GM19395 (cell line): ENCODE results near the gene TAS1R1.

Experiments
- ATAC-seq: cut with Tn5 transposase; IDR thresholded peaks from one replicate; pipeline ENCODE4 v1.9.1; 2021; ENCODE audit warnings: mild to moderate bottlenecking, moderate library complexity; ENCODE audit not compliant: unreplicated experiment

Gene TAS1R1

DNA sequence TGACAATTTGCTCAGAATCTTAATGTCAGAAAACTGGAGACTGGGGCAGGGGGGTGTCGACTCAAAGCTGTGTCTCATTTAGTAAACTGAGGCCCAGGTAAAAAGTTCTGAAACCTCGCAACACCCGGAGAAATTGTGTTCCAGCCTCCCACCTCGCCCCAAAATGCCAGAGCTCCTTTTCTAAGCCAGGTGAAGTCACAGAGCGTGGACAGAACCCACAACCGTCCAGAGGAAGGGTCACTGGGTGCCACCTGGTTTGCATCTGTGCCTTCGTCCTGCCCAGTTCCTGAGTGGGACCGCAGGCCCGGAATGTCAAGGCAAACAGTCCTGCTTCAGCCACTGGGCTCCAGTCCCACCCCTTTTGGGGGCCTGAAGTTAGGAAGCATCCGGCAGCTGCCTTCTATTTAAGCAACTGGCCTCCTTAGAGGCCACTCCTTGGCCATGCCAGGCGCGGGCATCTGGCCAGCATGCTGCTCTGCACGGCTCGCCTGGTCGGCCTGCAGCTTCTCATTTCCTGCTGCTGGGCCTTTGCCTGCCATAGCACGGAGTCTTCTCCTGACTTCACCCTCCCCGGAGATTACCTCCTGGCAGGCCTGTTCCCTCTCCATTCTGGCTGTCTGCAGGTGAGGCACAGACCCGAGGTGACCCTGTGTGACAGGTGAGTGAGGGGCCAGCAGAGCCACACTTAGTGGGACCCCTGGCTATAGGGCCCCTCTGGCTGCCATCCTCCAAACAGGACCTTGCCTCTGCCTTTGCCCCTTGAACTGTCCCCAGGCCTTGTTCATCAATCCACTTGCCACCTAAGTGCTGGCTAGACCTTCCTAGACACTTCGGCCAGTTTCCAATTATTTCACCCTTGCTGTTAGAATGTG is at the start of gene TAS1R1:
Gene TAS1R1, plus strand, starts transcription at position 401 of the 872 bp plus-strand sequence. Its CDS starts 67 bp downstream, at position 468.
- no peak for ATAC-seq

DNA sequence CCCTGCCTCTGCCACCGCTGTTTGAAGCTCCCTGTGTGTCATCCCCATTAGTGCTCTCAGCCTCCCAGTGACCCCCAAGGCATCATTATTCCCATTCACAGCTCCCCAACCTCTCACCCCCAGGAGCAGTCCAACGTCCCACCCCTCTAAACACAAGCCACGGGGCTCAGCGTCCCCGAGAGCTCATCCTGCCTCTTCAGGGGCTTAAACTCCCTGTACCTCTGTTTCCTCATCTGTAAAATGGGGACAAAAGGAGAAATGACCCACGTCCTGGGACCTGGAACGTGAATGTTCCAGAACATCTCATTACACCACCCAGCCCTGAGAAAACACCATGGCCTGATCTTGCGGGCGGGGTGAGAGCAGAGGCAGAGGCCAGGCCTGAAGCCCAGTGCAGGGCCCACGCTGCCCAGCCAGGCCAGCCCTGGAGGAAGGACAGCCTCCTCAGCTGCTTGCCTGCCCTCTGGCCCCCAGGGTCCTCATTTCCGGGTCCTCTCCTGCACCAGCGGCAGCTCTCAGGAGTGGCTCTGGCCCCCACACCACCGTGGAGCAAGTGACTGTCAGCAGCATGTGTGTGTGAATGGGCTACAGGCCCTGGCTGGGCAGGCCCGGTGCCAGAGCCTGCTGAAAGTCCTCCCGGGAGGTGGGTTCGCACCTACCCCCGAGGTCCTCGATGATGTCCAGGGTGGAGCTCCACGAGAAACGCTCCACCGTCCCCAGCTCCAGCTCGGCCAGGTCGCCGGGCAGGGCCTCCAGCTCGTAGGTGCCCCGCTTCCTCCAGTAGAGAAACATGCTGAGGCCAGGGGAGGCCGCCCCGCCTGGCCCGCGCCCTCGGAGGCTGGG is 49.5 kb upstream of the TAS1R1 start:
- no peak for ATAC-seq

DNA sequence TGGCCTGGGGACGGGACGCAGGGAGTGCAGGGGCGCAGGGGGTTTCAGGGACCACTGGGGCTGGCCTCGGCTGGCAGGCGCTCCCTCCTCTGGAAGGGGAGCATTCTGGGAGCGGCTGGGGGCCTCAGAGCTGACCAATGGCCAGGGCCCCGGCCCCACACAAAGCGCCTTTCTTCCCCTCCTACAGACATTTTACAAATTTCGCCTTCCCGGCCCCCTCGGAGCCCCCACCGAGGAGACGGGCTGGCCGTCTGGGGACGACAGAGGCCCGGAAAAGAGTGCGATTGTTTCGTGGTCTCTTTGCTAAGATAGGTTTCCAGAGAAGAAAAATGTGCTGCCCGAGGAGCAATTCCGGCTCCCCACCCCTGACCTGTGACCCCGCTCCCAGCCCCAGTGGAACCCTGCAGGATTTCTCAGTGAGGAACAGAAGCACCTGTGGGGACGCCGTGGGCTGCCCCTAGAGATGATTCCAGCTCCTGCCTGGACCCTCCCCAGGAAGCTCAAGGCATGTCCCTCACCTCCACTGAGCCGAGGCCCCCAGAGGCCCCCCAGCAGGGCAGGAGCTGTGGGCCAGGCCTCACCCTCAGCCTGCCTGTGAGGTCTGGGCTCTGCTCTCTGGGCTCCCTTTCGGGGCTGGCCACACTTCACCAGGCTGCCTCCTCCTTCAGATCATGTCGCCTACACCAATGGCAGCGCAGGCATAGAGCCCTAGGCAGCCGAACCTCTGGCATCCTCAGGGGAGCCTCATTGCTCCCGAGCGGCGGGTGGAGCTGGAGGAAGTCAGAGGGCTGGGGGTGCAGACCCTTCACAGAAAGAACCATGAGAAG is 48.7 kb upstream of the TAS1R1 start:
- ATAC-seq, result no peak

DNA sequence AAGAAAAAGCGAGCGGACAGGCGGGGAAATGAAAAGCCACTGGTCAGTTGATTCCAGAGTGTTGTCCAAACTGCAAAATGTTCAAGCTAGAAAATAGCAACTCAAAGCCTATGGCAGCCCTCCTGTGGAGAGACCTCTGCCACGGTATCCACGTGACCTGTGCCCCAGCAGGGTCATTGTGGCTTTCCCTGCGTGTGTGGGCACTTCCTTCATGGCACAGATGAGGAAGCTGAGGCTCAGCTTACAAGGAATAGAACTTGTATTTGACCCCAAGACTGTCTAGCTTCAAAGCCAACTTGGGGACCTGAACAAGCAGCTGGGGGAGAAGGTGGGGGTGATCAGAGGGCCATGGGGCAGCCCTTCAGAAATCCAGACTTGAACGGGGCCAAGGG is 48.1 kb upstream of the TAS1R1 start:
- no peak for ATAC-seq

DNA sequence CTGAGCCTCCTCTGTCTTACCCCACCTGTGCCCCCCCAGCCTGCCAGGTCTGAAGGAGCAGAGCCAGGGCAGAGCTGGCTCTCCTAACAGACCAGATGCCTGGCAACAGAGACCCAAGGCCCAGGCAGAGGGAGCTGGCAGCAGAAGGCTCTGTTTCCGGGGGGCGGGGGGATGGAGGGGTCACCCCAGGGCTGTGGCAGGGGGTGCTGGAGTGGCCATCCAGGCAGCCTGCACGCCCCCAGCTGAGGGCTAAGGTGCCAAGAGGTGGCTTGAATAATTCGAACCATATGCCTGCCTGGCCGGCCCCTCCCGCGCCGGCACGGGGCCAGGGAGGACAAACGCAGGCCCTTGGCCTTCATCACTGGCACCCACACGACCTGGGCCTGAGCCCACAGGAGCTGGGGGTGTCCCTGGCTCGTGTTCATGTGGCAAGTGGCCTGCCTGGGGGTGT is 47.6 kb upstream of the TAS1R1 start:
- no peak for ATAC-seq

DNA sequence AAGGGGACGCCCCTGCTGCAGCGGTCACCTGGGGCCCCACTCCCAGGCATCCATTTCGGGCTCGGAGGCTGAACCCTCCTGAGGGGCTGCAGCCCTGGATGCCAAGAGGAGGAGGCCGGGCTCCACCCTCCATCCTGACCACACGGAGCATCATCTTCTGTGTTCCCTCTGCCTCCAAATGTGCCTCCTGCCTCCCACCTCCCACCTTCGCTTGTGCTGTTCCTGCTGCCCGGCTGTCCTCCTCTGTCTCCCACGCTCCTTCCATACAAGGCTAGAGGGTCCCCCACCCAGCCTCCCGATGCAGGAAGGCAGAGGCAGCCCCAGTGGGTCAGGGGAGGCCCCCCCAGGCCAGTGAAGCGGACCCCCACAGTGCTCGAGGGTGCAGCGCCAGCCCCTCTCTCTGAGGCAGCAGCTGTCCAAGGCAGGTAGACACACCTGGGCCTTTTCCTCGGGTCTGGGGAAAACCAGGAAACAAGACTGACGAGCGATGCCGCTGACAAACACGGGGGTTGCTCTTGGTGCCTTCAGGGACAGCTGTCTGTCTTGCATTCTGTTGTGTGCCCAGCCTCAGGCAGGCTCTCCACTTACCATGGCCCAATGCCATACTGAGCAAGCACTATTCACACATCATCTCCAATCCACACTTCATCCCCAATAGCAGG is 46.8 kb upstream of the TAS1R1 start:
- no peak for ATAC-seq

DNA sequence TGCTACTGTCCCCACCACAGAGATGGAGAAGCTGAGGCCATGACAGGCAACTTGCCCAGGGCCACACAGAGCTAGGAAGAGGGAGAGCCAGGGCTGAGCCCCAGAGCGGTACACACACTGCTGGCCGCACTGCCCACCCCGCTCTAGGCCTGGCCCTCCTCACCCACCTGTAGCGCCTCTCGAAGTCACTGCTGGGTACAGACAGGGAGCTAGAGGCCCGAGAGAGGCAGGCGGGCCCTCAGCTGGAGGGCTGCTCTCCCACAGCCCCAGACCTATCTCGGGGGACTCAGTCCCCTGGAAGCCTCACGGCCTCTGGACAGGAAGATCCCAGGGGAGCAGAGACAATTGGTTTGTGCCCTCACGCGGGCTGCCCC is 46.3 kb upstream of the TAS1R1 start:
- no peak for ATAC-seq

DNA sequence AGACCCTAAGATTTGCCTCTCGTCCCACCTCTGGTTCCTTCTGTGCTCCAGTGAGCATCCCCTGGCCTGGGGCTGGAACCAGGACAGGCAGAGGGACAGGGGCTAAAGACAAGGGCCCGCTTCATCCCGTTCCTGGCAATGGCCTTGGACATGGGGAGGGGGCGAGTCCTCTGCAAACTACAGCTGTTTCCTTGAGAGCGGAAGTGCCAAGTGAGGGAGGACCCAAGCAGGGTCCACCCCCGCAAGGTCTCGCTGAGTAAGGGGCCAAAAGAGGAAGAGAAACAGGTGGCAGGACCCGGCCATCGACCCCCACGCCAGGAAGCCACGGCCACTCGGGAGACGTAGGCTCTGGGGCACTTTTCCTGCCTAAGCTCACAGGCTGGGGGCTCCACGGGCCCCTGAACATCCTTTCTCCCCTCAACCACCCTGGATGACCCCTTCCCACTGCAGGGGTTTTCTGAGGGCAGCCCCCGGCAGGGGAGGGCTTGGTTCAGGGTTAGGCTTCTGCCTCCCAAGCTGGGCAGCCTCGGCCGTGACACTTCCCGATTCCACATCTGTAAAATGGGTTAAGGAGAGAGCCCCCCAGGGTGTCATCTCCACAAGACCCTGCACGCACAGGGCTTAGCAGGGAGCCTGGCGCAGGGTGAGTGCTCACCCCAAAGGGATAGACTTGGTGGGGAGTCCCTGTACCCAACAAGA is 45.7 kb upstream of the TAS1R1 start:
- ATAC-seq, result no peak

DNA sequence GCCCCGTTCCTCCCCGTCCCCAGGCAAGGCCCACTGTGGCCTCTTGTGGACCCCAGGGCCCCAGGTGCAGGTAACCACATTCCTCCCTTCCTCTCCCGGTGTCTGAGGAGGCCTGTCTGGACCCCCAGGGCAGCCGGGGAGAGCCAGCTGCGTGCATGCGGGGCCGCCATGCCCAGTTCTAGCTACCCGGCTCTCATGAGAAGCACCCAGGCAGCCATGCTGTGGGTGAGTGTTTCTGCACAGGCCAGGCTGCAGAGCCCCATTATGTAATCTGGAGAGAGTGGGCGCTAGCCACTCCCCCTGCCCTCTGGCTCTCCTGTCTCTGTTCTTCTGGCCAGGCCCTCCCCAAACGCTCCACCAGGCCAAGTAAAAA is 45.2 kb upstream of the TAS1R1 start:
- no peak for ATAC-seq

DNA sequence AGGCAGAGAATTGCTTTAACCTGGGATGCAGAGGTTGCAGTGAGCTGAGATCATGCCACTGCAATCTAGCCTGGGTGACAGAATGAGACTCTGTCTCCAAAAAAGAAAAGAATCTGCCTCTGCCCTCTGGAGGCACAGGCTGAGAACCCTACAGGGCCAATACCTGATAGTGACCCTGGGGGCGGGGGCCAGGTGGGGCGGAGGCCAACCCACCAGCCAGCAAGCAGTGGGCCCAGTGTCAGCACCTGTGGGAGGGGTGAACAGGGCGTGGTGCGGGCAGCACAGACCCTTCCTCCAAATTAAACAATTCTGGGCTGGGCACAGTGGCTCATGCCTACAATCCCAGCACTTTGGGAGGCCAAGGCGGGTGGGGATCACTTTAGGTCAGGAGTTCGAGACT is 44.6 kb upstream of the TAS1R1 start:
- ATAC-seq, result no peak

DNA sequence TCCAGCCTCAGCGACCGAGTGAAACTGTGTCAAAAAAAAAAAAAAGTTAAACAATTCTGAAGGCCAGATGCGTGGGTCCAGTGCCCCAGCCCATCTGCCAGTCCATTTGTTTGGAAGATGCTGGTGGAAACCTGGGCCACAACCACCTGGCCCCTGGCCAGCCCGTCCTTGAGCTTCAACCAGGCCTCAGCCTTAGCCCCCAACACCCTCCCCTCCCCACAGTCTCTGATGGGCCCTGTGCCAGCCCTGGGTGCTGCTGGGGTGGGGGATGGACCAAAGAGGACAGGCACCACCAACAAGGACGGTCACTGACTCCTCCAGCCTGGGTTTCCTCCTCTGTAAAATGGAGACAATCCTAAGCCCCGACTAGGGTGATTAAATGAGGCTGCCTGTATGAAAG is 44.1 kb upstream of the TAS1R1 start:
- ATAC-seq, result no peak

DNA sequence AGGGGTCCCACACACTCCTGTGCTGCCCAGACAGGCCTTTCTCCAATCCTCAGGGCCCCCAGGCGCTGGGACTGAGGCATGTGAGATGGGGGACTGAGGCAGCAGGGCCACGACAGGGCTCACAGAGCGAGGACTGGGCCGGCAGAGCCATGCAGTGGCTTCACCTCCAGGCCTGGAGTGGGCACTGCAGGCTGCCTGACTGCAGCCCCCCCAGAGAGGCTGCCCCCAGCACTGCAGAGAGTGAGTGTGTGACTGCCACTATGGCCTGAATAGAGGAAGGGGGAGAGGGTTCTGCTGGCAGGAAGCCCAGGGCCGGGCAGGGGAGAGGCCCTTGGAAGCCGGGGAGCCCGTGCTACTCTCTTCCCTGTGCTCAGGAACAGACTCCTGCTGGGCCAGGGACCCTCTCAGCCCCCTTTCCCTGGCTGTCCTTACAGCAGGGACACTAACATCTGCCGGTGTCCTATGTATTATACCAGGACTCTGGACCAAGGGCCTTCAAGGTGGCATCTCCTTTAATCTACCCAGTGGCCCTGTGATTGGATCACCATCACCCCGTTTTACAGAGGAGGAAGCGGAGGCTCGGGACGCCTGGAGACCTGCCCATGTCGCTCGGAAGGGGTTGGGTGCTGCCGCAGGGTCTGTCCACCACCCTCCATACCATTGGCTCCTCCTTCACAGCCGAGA is 43.4 kb upstream of the TAS1R1 start:
- no peak for ATAC-seq

DNA sequence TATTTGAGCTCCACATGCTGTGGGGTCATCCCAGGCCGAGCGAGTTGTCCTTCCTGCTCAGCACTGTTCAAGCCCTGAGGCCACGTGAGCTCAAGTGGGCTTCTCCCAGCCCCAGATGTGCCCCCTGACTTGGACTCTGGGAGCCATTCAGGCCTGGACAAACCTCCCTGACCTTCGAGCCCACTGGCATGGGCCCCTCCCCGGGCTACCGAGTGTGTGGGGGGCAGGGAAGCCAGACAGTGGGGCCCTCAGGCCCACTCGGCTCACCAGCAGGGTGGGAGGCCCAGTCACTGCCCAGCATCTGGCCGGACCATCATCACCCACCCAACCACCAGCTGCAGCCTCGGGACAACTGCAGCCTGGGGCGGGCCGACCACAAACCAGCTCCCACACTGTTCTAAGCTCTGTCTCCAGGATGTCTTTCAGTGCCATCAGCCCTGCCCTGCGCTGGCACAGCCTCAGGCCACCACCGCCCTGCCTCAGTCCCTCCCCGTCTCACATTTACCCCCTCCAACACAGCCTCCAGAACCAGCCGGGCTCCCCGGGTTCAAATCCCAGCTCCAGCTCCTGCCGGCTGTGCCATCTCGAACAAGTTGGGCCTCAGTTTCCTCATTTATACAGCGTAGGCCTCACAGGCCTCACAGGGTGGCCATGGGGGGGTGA is 42.7 kb upstream of the TAS1R1 start:
- ATAC-seq, result no peak

DNA sequence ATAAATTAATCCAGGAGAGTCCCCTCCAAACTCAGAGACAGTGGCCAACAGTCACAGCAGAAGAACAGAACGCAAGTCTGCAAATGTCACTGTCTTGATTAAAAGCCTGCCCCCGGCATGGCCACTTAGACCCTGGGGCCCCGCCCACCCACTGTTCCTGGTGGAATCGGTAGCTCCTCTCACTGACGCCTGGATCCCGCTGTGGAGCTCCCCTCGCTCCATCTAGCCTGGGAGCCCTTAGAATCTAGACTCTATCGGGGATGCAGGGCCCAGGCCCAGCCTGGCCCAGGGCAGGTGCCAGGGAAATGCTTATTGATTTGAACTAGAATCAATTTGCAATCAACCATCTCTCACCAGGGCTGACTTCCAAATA is 42.2 kb upstream of the TAS1R1 start:
- ATAC-seq, result no peak

DNA sequence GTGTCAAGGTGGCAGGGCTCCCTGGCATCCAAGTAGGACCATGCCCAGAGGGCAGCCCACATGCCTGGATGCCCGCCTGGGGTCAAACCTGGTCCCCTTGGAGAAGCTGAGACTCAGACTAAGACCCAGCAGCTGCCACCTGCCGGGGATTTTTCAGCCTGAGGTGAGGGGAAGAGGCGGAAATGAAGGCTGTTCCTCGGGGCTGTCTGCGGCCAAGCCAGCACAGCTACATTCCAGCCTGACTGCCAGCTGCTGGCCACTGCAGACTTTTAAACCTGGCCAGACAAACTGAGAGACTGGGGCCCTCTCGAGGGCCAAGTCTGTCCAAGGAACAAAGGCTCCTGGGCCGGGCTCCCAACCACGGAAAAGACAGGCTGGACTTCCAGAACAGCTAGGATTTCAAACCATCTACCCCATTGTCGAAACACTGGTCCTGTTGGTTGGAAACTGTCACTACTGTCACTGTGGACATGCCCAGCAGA is 41.7 kb upstream of the TAS1R1 start:
- no peak for ATAC-seq

DNA sequence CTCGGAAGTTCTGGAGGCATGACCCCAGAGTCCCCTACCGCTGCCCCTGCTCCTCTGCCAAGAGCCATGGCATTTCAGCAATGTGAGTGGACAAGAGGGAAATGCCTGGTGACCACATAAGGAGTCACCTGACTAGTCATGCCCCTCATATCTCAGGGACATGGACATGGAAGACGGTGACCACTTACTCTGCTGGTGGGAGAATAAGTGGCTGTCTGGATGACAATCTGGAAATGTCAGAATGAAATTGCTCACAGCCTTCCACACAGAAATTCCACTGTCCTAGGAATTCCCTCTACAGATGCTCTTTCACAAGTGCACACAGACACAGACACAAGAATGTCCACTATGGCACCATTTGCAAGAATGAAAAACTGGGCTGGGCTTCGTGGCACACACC is 39.3 kb upstream of the TAS1R1 start:
- ATAC-seq, result no peak

DNA sequence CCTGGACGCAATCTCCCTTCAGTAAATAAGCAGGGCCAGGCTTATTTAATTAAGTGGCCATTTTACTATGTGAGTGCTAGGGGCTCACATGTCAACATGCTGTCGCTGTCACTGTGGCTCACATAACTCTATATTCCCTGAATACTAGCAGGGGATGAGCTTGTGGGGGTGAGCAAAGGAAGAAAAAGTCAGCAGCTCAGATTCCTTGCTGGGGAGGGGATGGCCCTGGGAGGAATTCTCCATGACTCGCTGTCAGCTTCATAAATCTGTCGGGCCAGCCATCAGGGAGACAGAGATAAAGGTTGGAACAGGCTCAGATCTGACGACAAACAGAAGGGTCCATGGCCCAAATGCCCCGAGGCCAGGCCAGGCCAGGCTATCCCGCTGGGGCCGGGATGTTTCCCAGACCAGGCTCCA is 37.7 kb upstream of the TAS1R1 start:
- no peak for ATAC-seq

DNA sequence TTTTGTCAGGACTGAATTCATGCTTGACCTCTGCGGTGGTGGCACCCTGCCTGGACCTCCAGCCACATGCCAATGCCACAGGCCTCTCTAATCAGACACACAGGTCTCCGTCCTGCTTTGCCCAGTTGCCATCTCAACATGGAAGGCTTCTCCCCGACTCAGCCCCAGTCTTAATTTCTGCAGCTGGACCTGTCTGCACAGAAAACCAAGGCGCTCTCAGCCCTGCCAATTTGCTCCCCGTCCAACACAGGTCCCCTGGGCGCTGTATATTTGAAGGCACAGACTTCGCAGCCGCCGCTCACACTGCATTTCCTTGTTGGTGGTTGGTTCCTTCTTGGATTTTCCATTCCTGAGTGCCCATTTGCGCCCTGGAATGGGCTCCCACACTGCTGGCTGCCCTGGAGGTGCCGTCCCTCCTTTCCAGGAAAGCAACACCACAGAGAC is 35.6 kb upstream of the TAS1R1 start:
- ATAC-seq, result no peak
